HG03442 (cell line): ENCODE data around the gene STPG1.
A peak's percentile ranks its signal among the peaks of the same experiment; 100 is the strongest.

Experiments
- ATAC-seq: cut with Tn5 transposase; IDR thresholded peaks from one replicate; pipeline ENCODE4 v1.9.1; 2021; ENCODE audit warnings: mild to moderate bottlenecking, moderate library complexity; ENCODE audit not compliant: unreplicated experiment

STPG1 gene

DNA sequence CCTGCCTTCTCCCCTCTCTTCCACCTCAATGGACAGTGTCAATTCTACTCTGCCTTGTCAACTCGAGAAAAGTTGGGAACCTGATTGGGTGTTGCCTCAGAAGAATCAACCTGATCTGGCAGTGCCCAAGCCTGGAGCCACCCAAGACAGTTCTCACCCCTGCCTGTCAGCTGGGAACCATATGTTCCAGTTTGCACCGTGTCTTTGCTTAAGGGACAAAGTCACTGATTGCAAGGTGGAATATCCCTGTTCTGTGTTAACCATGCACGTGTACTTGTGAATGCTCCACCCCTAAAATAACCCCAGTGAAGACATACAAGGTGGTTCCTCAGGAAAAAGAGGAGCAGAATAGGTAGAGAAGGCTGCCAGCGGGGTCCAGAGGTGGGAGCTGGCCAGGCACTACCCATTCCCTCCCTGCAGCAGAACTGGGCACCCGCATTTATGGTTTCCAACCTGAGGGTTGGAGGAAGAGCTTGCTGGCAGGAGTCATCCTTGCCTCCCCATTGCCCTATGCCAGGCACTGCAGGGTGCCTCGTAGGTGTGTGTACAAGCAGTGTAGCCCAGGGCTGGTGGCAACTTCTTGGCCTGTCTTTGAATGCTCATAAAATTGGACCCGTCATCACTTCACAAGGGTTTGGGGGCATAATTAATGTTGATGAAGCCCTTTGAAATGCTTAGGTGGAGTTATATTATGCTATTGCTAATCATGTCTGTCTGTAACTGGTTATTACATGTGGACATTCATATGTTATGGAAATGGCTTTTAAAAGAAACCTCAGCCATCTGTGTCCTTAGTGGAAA lies 13.4 kb upstream of the STPG1 start:
- ATAC-seq = no peak

DNA sequence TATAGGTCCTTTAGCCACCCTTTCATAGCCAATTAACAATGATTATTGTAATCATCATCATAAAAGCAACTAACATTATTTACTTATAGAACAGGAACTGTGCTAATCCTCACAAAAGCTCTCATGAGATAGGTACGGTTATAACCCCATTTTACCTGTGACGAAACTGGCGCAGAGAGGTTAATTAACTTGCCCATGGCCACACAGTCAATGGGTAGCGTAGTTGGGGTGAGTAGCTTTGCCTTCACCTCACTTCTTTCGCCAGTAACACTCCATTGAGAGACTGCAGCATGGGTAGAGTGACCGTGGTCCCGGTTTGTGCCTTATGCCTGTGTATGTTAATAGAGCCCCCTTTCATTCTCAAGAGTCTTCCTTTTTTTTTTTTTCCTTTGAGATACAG lies 12.3 kb upstream of the STPG1 start:
- ATAC-seq = no peak

DNA sequence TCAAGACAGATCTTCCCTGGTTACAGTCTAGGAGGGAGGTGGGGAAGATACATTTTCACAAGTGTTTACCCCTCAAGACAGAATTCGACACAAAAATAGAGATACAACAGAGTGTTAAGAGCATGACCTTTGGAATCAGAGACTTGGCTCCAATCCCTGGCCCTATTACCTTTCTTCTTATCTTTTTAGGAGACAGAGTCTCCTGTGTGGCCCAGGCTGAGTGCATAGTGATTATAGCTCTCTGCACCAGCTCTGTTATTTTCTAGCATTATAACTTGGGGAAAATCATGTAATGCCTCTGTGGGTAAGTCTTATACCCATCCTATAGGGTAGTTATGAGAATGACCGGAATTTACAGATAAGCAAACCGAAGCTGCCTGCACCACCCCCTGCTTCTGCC lies 11.9 kb upstream of the STPG1 start:
- ATAC-seq = no peak

DNA sequence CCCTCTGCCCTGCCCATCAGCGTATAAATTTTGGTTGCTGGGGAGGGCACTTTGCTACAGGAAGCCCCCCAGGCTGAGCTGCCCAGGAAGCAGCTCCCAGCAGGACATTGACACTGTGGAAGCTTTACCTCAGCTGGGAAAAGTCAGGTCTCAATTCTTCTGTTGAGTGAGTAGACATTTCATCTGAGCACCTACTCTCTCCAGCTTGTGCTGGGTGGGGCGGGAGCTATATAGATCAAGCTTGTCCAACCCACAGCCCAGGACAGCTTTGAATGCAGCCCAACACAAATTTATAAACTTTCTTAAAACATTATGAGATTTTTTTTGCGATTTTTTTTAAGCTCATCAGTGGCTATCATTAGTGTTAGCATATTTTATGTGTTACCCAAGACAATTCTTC lies 11.4 kb upstream of the STPG1 start:
- no peak for ATAC-seq

DNA sequence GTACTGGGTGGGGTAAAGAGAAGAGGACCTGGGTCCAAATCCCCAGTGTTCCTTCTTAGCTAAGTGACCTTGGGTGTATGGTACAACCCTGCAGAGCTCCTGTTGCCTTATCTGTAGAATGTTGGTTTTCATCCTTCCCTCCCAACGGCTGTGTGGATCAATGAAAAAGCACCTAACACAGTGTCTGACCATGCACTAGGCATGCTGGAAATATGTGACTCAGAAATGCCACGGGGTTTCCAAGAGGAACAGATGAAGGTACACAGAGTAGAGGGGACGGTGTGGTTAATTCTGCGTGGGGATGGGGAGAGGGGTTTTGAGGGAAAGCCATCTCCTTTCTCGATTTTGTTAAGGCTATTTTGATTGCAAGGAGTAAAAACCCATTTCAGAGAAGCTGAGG lies 10.6 kb upstream of the STPG1 start:
- no peak for ATAC-seq

DNA sequence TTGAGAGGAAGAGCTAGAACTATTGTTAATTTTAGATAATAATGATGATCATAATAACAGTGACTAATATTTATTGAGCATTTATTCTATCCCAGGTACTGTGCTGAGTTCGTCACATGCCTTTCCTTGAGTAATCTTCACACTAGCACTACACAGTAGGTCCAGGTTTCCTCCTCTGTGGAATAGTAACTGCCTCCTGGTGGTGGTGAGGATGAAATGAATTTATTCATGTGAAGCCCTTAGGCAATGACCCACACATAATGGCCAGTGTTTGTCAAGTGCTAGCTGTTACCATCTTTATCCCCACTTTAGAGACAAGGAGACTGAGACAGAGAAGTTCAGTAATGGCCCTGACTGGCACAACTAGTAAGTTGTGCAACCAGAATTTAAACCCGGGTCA lies 7.9 kb upstream of the STPG1 start:
- ATAC-seq = no peak

DNA sequence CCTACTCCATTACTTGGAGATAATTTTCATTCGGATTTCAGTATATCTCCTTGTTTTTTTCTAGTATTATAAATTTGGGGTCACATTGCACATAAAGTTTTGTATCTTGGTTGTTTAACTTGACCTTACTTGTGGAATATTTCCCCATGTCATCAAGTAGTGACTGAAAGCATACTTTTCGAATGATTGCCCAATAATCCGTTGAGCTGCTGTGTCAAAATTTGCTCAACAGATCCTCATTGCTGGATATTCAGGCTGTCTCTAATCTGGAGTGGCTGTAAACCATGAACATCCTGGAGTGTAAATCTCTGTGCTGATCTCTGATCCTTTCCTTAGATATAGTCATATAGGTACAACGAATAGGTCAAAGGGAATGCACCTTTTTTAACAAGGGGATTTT lies 7.0 kb upstream of the STPG1 start:
- ATAC-seq = no peak

DNA sequence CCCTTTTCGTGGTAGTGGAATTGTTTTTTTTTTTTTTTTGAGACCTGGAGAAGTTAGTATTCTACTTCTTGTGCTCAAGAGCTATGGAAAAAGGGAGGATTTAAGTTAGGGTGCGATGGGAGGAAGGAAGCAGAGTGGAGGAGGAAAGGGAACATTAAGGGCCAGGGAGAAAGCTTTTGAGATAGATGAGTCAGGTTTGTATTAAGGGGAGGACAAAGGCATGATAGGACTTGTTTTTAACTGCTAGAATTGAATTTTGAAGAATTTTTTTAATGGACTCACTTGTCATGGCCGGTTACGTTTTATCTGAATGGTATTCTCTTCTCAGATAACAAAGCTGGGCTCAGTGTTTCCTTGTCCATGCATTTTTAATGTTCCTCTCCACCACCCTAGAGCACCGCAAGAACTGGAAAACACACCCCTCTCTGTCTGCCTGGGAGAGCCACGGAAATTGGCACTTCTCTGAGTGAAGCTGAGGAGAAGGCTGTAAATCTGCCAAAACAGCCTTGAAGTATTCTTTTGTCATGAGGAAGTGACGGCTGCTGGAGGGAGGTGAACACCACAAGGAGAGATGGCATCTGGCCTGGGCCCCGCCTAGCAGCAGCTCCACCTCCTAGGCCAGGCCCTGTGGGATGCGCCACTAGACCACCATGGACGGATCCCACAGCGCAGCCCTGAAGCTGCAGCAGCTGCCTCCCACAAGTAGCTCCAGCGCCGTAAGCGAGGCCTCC lies 5.5 kb upstream of the STPG1 start:
- ATAC-seq = no peak

DNA sequence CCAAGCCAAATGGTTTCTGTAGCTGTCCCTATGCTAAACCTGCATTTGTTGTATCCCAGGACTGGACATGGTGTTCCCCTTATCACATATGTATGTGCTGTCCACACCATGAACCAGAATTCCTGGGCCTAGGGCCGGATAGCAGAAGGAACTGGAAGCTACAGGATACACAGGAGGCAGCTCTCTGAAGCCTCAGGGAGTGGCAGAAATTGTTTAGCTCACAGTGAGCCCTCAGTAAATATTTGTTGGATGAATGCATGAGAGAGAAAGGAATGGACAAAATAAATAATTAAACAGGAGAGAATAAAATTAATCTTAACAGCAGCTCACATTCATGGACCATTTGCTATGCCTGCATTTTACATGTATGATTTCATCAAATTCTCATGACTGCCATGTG lies 4.1 kb upstream of the STPG1 start:
- ATAC-seq = no peak

DNA sequence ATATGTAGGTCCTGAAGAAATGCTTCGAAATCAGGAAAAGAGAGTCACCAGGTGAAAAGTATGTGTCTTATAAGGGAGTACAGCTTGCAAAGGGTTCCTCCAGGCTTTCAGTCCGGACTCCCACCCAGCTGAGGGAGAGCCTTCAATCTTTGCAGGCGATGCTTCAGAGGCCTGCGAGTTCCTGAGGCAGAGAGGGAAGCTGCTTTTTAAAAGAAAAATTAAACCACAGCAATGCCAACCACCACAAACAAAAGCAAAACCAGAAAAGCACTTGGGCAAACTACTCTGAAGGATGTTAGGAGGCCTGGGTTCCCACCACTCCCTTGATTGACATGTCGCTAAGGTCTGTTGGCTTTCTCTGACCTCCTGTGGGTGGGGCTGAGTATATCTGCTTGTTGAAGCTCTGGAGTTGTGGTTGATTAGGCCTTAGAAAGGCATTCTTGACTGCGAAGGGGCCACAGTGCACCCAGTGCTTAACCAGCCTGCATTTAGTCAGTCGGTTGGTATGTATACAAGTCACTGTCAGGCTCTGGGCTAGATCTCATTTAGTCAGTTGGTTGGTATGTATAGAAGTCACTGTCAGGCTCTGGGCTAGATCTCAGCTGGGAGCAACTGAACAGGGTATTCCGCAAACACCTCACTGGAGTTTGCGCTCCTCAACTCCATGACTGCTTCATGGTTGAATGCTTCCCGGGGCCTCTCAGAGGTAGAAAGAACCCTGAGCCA lies 3.2 kb upstream of the STPG1 start:
- ATAC-seq = no peak

DNA sequence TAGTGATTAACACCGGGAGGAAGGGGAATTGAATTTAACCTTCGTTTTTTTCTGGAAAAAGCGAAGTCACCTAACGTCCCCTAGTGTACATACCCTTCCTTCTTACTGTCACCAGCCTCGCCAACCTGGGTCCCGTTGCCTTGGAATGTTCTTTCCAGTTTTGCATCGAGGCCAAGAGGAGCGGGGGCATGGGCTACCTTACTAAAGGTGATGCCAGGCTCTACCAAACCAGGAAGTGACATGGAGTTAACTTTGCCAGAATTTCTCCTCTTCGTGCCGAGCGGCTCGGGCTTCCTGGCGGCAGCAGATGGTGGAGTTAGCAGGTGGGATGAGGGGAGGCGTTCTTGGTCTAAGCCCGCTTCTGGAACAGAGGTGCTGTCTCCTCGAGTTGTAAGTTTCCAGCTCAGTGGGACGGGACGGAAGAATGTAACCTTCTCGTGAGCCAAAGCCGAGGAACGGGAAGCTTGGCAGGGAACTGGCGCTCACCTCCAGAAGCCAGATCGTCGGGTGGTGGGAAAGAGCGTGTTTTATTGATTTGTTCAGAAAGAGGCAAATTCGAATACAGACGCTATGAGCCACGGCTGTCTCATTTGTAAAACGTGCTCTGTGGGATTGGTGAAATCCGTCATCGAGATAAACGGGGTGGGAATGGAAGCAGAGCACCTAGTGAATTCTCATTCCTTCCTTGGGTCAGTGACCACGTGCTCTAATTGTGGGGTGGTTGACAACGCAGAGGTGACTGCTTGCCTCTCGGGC lies 2.5 kb upstream of the STPG1 start:
- no peak for ATAC-seq

DNA sequence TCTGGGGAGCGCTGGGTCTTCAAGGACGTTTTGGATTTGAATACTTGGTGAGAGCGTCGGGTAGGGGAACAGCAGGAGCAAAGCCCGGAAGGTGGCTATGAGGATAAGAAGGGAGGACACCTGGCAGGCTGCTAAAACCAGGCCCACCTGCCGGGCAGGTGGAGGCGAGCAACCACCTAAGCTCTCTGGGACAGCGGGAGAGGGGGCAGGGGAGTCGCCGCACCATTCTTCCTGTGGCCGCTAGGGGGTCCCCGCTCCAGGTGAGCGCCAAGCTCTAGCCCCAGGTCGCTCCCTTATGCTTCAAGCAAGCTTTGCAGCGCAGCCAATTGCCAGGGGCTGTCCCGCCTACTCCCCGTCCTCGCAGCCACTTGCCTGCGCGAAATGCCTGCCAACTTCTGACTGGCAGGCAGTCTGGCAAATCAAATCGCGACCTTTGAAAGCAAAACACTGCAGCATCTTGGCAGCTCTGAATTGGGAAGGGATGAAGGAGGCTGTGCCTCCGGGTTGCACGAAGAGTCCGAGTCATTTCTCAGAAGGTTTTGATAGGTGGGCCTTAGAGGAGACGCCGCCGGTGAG lies 1.8 kb upstream of the STPG1 start, which contains the start of gene NIPAL3:
NIPAL3 (plus strand) TSS at position 469 of the 576 bp plus-strand sequence. CDS start 3,746 bp downstream, outside the sequence.
- ATAC-seq = peak; percentile 87

DNA sequence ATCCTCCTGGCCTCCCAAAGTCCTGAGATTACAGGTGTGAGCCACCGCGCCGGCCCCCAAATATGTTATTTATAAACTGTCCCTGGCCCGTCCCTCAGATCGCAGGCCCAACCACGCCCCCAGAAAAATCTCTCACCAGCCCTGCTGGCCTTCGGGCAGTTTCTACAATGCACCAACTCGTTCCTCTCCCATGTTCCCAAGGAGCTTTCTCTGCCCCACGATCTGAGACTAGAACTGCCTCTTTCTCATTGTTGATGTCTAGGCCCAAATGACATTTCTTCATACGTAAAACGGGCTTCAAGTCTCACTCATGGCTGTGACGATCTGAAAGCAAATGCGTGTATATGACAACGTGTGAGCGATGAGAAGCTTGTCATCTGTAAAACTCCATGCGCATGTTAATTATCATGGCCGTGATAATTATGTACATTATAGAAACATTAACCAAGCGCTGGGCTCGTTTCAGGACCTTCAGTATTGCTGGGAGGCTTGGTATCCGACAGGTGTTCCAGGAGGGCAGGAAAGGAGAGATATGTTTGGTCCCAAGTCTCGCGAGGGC lies 1.3 kb upstream of the STPG1 start:
- ATAC-seq = no peak

DNA sequence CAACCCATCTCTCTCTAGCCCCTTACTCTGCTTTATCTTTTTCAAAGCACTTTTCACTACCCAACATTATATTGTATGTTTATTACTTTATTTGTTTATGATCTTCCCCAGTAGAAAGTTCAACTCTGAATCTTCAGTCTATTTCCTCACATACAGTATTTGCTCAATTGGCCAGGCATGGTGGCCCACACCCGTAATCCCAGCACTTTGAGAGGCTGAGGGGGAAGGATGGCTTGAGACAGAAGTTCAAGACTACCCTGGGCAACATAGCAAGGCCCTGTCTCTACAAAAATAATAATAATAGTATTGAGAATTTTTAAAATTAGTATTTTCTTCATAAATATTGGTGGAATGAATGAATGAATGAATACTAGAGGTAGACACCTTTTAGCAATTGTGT lies 1.2 kb downstream of the STPG1 start:
- ATAC-seq = no peak

DNA sequence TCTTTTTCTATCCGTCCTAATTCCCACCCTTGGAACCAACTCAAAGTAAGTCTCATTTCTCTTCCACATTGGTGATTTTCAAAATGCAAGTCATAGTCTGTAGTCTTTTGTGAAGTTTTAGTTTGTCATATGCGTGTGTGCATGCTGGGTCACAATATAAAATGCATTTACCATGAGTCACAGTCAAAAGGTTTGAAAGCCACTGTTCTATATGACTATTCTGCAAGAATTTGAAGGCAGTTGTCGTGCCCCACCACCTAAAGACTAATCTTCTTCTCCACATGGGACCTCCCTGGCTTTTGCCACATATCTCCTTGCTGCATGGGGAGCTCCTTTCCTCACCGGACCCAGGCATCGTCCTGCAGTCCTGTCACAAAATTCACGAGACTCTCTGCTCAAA lies 1.6 kb downstream of the STPG1 start:
- ATAC-seq = no peak

DNA sequence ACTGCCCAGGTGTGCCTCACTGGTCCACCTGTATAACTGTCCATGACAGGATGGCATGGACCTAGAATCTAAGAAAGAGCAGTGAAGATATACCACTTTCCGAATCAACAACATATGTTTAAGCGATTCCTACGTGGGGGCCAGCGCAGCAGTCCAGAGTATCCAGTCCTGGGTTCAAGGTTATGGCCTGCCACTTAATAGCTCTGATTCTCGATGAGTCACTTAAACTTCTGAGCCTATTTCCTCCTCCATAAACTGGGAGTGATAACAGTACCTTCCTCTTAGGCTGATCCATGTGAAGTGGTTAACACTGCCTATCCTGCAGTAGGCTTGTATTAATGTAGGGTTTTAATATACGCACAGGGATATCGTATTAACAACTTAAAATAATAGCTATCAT lies 2.8 kb downstream of the STPG1 start:
- no peak for ATAC-seq

DNA sequence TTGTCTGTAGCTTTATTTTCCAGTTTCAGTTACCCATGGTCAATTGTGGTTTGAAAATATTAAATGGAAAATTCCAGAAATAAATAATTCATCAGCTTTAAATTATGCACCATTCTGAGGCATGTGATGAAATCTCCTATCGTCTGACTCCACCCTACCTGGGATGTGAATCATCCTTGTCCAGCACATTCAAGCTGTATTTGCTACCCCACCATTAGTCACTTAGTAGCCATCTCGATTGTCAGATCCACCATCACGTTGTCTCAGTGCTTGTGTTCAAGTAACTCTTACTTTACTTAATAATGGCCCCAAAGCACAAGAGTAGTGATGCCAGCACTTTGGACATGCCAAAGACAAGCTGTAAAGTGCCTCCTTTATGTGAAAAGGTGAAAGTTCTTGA lies 4.0 kb downstream of the STPG1 start:
- ATAC-seq = no peak

DNA sequence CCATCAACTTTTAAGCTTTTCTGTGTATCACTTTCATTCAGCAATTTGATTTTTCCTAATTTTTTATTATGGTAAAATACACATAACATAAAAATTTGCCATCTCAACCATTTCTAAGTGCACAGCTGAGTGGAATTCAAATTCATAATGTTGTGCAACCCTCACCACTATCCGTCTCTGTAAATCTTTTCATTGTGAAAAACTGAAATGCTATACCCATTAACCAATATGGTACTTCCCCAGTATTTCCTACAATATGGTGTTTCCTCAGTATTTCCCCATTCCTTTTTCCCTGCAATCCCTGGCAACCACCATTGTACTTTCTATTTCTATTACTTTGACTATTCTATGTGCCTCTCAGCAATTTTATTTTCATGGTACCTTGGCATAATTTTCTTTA lies 6.8 kb downstream of the STPG1 start:
- ATAC-seq = no peak

DNA sequence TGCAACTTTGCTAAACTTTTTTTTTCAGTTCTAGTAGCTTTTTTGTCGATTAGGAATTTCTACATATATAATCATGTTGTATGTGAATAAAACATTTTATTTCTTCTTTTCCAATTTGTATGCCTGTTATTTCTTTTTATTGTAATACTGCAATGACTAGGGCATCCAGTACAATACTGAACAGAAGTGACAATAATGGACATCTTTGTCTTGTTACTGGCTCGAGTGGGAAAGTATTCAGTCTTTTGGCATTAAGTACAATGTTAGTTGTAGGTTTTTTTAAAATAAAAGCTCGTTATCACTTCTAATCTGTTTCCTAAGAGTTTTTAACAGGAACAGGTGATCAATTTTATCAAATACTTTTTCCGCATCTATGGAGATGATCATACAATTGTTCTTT lies 9.8 kb downstream of the STPG1 start:
- ATAC-seq = no peak

DNA sequence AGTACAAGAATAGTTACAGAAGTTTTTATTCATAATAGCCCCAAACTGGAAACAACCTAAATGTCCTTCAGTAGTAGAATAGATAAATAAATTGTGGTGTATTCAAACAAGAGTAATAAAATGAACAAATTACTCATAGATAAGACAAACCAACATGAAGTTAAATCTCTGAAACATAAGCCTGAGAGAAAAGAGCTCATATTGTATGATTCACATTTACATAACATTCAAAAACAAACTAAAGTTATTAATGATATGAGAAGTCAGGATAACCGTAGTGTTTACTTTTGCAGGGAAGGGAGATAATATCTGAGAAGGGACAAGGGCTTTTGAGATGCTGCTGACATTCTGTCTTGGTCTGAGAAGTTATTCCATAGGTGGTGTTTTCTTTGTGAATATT lies 13.5 kb downstream of the STPG1 start:
- no peak for ATAC-seq
